Activated T-cell treated with anti-CD3 and anti-CD28 coated beads, Interleukin-2, amount 50 U/mL, for 72 hours (primary cell): ENCODE results near the gene SCARB1. TPM values are rescaled to one million over a fixed set of nuclear protein-coding genes. Genes with fewer than 3 reads are reported as not detected.

Experiments
- ATAC-seq, 2 donors: fragments of 150-1000 bp; cut with Tn5 transposase; replicated peaks in 1 of 2; 2 replicates each; pipeline ENCODE4 v1.10.0; 2021; ENCODE audit warnings: moderate library complexity in 2 of 2, mild to moderate bottlenecking in 1 of 2
- DNase-seq, 2 donors: peaks; one replicate each; pipeline ENCODE4 v3.0.0; 2021 to 2022; ENCODE audit warnings: mixed read lengths in 1 of 2
- H3K27ac Mint-ChIP-seq: one replicate; pipeline ENCODE4 v1.8.0; 2022; ENCODE audit warnings: mild to moderate bottlenecking, moderate library complexity, mixed read lengths
- H3K27me3 Mint-ChIP-seq: one replicate; pipeline ENCODE4 v1.8.0; 2022; ENCODE audit warnings: low read depth, mixed read lengths
- H3K36me3 Mint-ChIP-seq, 2 donors: one replicate each; pipeline ENCODE4 v1.8.0; 2022; ENCODE audit warnings: mixed read lengths in 2 of 2, mild to moderate bottlenecking in 1 of 2; ENCODE audit not compliant: insufficient read depth in 2 of 2
- H3K4me1 Mint-ChIP-seq: one replicate; pipeline ENCODE4 v1.8.0; 2022; ENCODE audit warnings: low read depth, mixed read lengths
- H3K4me3 Mint-ChIP-seq, 2 donors: one replicate each; pipeline ENCODE4 v1.8.0; 2022; ENCODE audit warnings: mild to moderate bottlenecking in 2 of 2, mixed read lengths in 2 of 2, moderate library complexity in 2 of 2
- H3K9me3 Mint-ChIP-seq, 2 donors: one replicate each; pipeline ENCODE4 v1.8.0; 2022; ENCODE audit warnings: mixed read lengths in 2 of 2
- total RNA-seq, 2 donors: library from RNA; stranded (reverse); gene quantifications; one replicate each; pipeline ENCODE4 v1.2.3, GENCODE V29; 2022

SCARB1 gene
- total RNA-seq, 2 donors from 2014 or later, result 13.4 to 14.5 TPM

GRCh38 chr12:124837249-124837897 is 26.3 kb downstream of the SCARB1 start:
- no peak for DNase-seq
- H3K4me3 Mint-ChIP-seq, result no peak overlapping the region

GRCh38 chr12:124836759-124837158 is 26.9 kb downstream of the SCARB1 start:
- Mint-ChIP-seq H3K27me3 (no peaks in the 10 kb centered on the region), H3K36me3 (peaks cover 0 to 2% of the 10 kb centered on the region in 2 donors), H3K27ac (no peak overlapping the region), H3K4me1 (peaks cover 5% of the 10 kb centered on the region), H3K9me3 (no peaks in the 10 kb centered on the region), H3K4me3 (no peak overlapping the region)
- DNase-seq, result no peak
- ATAC-seq, result no peak

More at GRCh38 chr12:124837249-124837897, 26.3 kb downstream of the SCARB1 start:
- Mint-ChIP-seq H3K9me3 (no peaks in the 10 kb centered on the region), H3K27ac (no peak overlapping the region), H3K27me3 (no peaks in the 10 kb centered on the region), H3K36me3 (peaks cover 0 to 2% of the 10 kb centered on the region in 2 donors), H3K4me1 (peaks cover 5% of the 10 kb centered on the region)
- ATAC-seq, result no peak

GRCh38 chr12:124835656-124836410 is 27.8 kb downstream of the SCARB1 start:
- Mint-ChIP-seq H3K4me1 (peaks cover 5% of the 10 kb centered on the region), H3K4me3 (no peak overlapping the region), H3K9me3 (no peaks in the 10 kb centered on the region), H3K27me3 (no peaks in the 10 kb centered on the region), H3K36me3 (peaks cover 0 to 2% of the 10 kb centered on the region in 2 donors), H3K27ac (no peak overlapping the region)
- no peak for ATAC-seq
- no peak for DNase-seq

GRCh38 chr12:124834822-124835221 is 28.8 kb downstream of the SCARB1 start:
- Mint-ChIP-seq H3K27me3 (no peaks in the 10 kb centered on the region), H3K9me3 (no peaks in the 10 kb centered on the region), H3K4me1 (peaks cover 5% of the 10 kb centered on the region), H3K4me3 (no peak overlapping the region), H3K27ac (no peak overlapping the region), H3K36me3 (no peaks in the 10 kb centered on the region)
- ATAC-seq (no peak), DNase-seq (no peak)

- Mint-ChIP-seq H3K4me3 (no peak overlapping the region), H3K9me3 (peaks cover 0 to 4% of the 10 kb centered on the region in 2 donors)
Observed at GRCh38 chr12:124833693-124834122, 30.0 kb downstream of the SCARB1 start.

GRCh38 chr12:124832856-124833255 is 30.8 kb downstream of the SCARB1 start:
- no peak overlapping the region for H3K27ac Mint-ChIP-seq
- H3K9me3 Mint-ChIP-seq, result peaks cover 0 to 4% of the 10 kb centered on the region in 2 donors
- ATAC-seq, result no peak
- H3K4me1 Mint-ChIP-seq, result peaks cover 17% of the 10 kb centered on the region
- H3K36me3 Mint-ChIP-seq, result peaks cover 0 to 2% of the 10 kb centered on the region in 2 donors
- DNase-seq, result no peak
- H3K27me3 Mint-ChIP-seq, result no peaks in the 10 kb centered on the region
- no peak overlapping the region for H3K4me3 Mint-ChIP-seq

More at GRCh38 chr12:124833693-124834122, 30.0 kb downstream of the SCARB1 start:
- Mint-ChIP-seq H3K27ac (no peak overlapping the region), H3K36me3 (peaks cover 0 to 2% of the 10 kb centered on the region in 2 donors), H3K27me3 (no peaks in the 10 kb centered on the region), H3K4me1 (peaks cover 11% of the 10 kb centered on the region)
- DNase-seq (no peak), ATAC-seq (no peak)

- Mint-ChIP-seq H3K4me1 (peaks cover 12% of the 10 kb centered on the region), H3K9me3 (peaks cover 0 to 4% of the 10 kb centered on the region in 2 donors), H3K36me3 (peaks cover 0 to 2% of the 10 kb centered on the region in 2 donors), H3K27ac (peak overlapping the region; percentile 64), H3K27me3 (no peaks in the 10 kb centered on the region), H3K4me3 (no peak overlapping the region)
- no peak for ATAC-seq
- no peak for DNase-seq
Observed at GRCh38 chr12:124831590-124831989, 32.1 kb downstream of the SCARB1 start.

GRCh38 chr12:124830306-124830705 is 33.4 kb downstream of the SCARB1 start:
- H3K4me3 Mint-ChIP-seq, result no peak overlapping the region
- H3K4me1 Mint-ChIP-seq, result peaks cover 12% of the 10 kb centered on the region
- H3K9me3 Mint-ChIP-seq, result peaks cover 0 to 4% of the 10 kb centered on the region in 2 donors
- no peak overlapping the region for H3K27ac Mint-ChIP-seq
- peaks cover 0 to 2% of the 10 kb centered on the region in 2 donors for H3K36me3 Mint-ChIP-seq
- ATAC-seq (no peak), DNase-seq (no peak)
- no peaks in the 10 kb centered on the region for H3K27me3 Mint-ChIP-seq

GRCh38 chr12:124829708-124830304 is 33.9 kb downstream of the SCARB1 start:
- peaks cover 0 to 4% of the 10 kb centered on the region in 2 donors for H3K9me3 Mint-ChIP-seq
- H3K27ac Mint-ChIP-seq, result no peak overlapping the region
- ATAC-seq, result no peak
- peaks cover 12% of the 10 kb centered on the region for H3K4me1 Mint-ChIP-seq
- no peak for DNase-seq
- peaks cover 0 to 2% of the 10 kb centered on the region in 2 donors for H3K36me3 Mint-ChIP-seq
- H3K27me3 Mint-ChIP-seq, result no peaks in the 10 kb centered on the region
- no peak overlapping the region for H3K4me3 Mint-ChIP-seq

- no peak overlapping the region for H3K4me3 Mint-ChIP-seq
- H3K27me3 Mint-ChIP-seq, result no peaks in the 10 kb centered on the region
- ATAC-seq, result no peak
Observed at GRCh38 chr12:124829008-124829707, 34.5 kb downstream of the SCARB1 start.

GRCh38 chr12:124828264-124829007 is 35.2 kb downstream of the SCARB1 start:
- peaks cover 12% of the 10 kb centered on the region for H3K4me1 Mint-ChIP-seq
- H3K4me3 Mint-ChIP-seq, result no peak overlapping the region
- DNase-seq (no peak), ATAC-seq (no peak)
- peaks cover 0 to 4% of the 10 kb centered on the region in 2 donors for H3K9me3 Mint-ChIP-seq
- H3K27ac Mint-ChIP-seq, result no peak overlapping the region
- H3K36me3 Mint-ChIP-seq, result peaks cover 0 to 2% of the 10 kb centered on the region in 2 donors
- H3K27me3 Mint-ChIP-seq, result no peaks in the 10 kb centered on the region

More at GRCh38 chr12:124829008-124829707, 34.5 kb downstream of the SCARB1 start:
- H3K4me1 Mint-ChIP-seq, result peaks cover 12% of the 10 kb centered on the region
- no peak for DNase-seq
- peaks cover 0 to 4% of the 10 kb centered on the region in 2 donors for H3K9me3 Mint-ChIP-seq
- no peak overlapping the region for H3K27ac Mint-ChIP-seq
- H3K36me3 Mint-ChIP-seq, result peaks cover 0 to 2% of the 10 kb centered on the region in 2 donors

- no peak overlapping the region for H3K4me3 Mint-ChIP-seq
- no peaks in the 10 kb centered on the region for H3K27me3 Mint-ChIP-seq
- peaks cover 0 to 2% of the 10 kb centered on the region in 2 donors for H3K36me3 Mint-ChIP-seq
Observed at GRCh38 chr12:124827588-124828184, 36.0 kb downstream of the SCARB1 start.

More at GRCh38 chr12:124827588-124828184, 36.0 kb downstream of the SCARB1 start:
- Mint-ChIP-seq H3K9me3 (peaks cover 0 to 4% of the 10 kb centered on the region in 2 donors), H3K27ac (no peak overlapping the region), H3K4me1 (peaks cover 12% of the 10 kb centered on the region)
- no peak for DNase-seq
- ATAC-seq, result peak in 1 of 2 donors; percentile 62
